ENCODE measurements around the gene HSPB7.

Gene HSPB7

GRCh38 chr1:16013220-16013907, 4.5 kb downstream of the HSPB7 start:
- H3K27me3 ChIP-seq (ENCODE audit: insufficient read depth, poor library complexity, severe bottlenecking) = no peaks in the 10 kb centered on the region
- no peak for TF ChIP-seq POLR2AphosphoS5 (IDR thresholded peaks at IDR 0.05; ENCODE audit: low read depth)
- TF ChIP-seq, protein P1, sequence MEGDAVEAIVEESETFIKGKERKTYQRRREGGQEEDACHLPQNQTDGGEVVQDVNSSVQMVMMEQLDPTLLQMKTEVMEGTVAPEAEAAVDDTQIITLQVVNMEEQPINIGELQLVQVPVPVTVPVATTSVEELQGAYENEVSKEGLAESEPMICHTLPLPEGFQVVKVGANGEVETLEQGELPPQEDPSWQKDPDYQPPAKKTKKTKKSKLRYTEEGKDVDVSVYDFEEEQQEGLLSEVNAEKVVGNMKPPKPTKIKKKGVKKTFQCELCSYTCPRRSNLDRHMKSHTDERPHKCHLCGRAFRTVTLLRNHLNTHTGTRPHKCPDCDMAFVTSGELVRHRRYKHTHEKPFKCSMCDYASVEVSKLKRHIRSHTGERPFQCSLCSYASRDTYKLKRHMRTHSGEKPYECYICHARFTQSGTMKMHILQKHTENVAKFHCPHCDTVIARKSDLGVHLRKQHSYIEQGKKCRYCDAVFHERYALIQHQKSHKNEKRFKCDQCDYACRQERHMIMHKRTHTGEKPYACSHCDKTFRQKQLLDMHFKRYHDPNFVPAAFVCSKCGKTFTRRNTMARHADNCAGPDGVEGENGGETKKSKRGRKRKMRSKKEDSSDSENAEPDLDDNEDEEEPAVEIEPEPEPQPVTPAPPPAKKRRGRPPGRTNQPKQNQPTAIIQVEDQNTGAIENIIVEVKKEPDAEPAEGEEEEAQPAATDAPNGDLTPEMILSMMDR (IDR thresholded peaks at IDR 0.05; ENCODE audit: insufficient read depth, low read length) = no peak
- TF ChIP-seq SPI1 (IDR thresholded peaks at IDR 0.05; ENCODE audit: borderline replicate concordance, low read depth) = no peak
- no peak for TF ChIP-seq GABPA (IDR thresholded peaks at IDR 0.05; ENCODE audit: low read depth)
- TF ChIP-seq, protein P2, sequence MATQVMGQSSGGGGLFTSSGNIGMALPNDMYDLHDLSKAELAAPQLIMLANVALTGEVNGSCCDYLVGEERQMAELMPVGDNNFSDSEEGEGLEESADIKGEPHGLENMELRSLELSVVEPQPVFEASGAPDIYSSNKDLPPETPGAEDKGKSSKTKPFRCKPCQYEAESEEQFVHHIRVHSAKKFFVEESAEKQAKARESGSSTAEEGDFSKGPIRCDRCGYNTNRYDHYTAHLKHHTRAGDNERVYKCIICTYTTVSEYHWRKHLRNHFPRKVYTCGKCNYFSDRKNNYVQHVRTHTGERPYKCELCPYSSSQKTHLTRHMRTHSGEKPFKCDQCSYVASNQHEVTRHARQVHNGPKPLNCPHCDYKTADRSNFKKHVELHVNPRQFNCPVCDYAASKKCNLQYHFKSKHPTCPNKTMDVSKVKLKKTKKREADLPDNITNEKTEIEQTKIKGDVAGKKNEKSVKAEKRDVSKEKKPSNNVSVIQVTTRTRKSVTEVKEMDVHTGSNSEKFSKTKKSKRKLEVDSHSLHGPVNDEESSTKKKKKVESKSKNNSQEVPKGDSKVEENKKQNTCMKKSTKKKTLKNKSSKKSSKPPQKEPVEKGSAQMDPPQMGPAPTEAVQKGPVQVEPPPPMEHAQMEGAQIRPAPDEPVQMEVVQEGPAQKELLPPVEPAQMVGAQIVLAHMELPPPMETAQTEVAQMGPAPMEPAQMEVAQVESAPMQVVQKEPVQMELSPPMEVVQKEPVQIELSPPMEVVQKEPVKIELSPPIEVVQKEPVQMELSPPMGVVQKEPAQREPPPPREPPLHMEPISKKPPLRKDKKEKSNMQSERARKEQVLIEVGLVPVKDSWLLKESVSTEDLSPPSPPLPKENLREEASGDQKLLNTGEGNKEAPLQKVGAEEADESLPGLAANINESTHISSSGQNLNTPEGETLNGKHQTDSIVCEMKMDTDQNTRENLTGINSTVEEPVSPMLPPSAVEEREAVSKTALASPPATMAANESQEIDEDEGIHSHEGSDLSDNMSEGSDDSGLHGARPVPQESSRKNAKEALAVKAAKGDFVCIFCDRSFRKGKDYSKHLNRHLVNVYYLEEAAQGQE (IDR thresholded peaks at IDR 0.05; ENCODE audit: insufficient replicate concordance, low read depth) = no peak
- H3K27ac ChIP-seq (replicated peaks) = no peak overlapping the region; the same call in 1 of the 2 replicates
- DNase-seq (ENCODE audit: low read depth in 1 of 2, low spot score in 1 of 2) = peak; percentile 8 to 79
- peak overlapping the region; percentile 34 for H3K4me3 ChIP-seq (replicated peaks; ENCODE audit: insufficient read depth, low read length)

DNA sequence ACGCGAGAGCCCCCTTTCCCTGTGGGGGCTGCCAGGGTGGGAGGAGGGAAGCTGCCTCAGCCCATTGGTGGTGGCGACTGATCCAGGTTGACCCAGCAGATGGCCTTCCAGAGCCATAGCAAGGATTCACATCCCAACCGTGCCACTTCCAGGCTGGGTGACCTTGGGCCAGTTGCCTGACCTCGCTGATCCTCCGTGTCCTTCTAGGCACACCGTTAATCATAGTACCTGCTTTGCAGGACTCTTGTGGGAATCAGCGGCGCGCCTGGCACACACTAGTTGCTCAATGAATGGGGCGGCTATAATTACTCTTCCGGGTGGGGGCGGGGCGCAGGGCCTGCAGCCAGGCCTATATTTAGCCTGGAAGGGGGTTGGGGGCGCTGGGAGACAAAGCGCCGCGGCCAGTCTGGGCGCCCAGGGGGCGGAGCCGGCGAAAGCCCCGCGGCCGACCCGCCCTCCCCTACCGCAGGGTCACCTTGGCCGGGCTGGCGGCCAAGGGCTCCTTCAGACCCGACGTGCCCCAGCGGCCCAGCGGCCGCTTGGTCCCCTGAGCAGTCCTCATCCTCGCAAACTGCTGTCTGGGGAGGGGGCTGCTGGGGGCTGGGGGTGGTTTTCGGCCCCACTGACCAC, 5.1 kb downstream of the HSPB7 start:
- peak overlapping the region; percentile 34 for H3K4me3 ChIP-seq (replicated peaks; ENCODE audit: insufficient read depth, low read length)
- no peaks in the 10 kb centered on the region for H3K27me3 ChIP-seq (ENCODE audit: insufficient read depth, poor library complexity, severe bottlenecking)
- DNase-seq (ENCODE audit: low read depth in 1 of 2, low spot score in 1 of 2) = peak; percentile 46 to 83
- TF ChIP-seq POLR2AphosphoS5 (IDR thresholded peaks at IDR 0.05; ENCODE audit: low read depth) (no peak), GABPA (IDR thresholded peaks at IDR 0.05; ENCODE audit: low read depth) (no peak), SPI1 (IDR thresholded peaks at IDR 0.05; ENCODE audit: borderline replicate concordance, low read depth) (no peak)
- TF ChIP-seq, protein P2 (IDR thresholded peaks at IDR 0.05; ENCODE audit: insufficient replicate concordance, low read depth) = no peak
- TF ChIP-seq, protein P1 (IDR thresholded peaks at IDR 0.05; ENCODE audit: insufficient read depth, low read length) = no peak
- no peak overlapping the region; the same call in none of the 2 replicates for H3K27ac ChIP-seq (replicated peaks)

GRCh38 chr1:16011936-16012589, 5.8 kb downstream of the HSPB7 start:
- peak overlapping the region; percentile 34 for H3K4me3 ChIP-seq (replicated peaks; ENCODE audit: insufficient read depth, low read length)
- no peak for DNase-seq (ENCODE audit: low read depth in 1 of 2, low spot score in 1 of 2)
- TF ChIP-seq, protein P1 (IDR thresholded peaks at IDR 0.05; ENCODE audit: insufficient read depth, low read length) = no peak
- TF ChIP-seq, protein P2 (IDR thresholded peaks at IDR 0.05; ENCODE audit: insufficient replicate concordance, low read depth) = no peak
- TF ChIP-seq POLR2AphosphoS5 (IDR thresholded peaks at IDR 0.05; ENCODE audit: low read depth) (no peak), SPI1 (IDR thresholded peaks at IDR 0.05; ENCODE audit: borderline replicate concordance, low read depth) (no peak)
- H3K27ac ChIP-seq (replicated peaks) = no peak overlapping the region; the same call in 1 of the 2 replicates
- no peaks in the 10 kb centered on the region for H3K27me3 ChIP-seq (ENCODE audit: insufficient read depth, poor library complexity, severe bottlenecking)

All from HL-60 (cell line).